B cell (primary cell): ENCODE results near the gene KRT34. TPM values are rescaled to one million over a fixed set of nuclear protein-coding genes. Genes with fewer than 3 reads are reported as not detected.

Experiments used
- ATAC-seq: fragments of 200-7000 bp; cut with Tn5 transposase; one replicate; pipeline ENCODE4 v1.10.0; 2021; ENCODE audit warnings: low read depth, mild to moderate bottlenecking, moderate number of reproducible peaks, moderate library complexity
- CTCF ChIA-PET: fragments of 350-600 bp; sonication (Branson Sonifier 250); formaldehyde crosslinking; loops from one replicate; lab custom pipeline; 2021; ENCODE audit warnings: antibody characterized with exemption, inconsistent platforms; lab: Charles Lee
- POLR2A ChIA-PET: fragments of 350-600 bp; sonication (Branson Sonifier 250); formaldehyde crosslinking; loops from one replicate; lab custom pipeline; 2021; ENCODE audit warnings: antibody characterized with exemption; lab: Charles Lee
- DNase-seq: peaks from one replicate; pipeline ENCODE4 v3.0.0; 2013
- H2AFZ ChIP-seq: 2 replicates; pipeline ENCODE4 v1.6.1; 2012; ENCODE audit warnings: mild to moderate bottlenecking, low read depth, low read length; ENCODE audit not compliant: insufficient read depth, poor library complexity, severe bottlenecking
- H3K27ac ChIP-seq, 2 donors: 1 replicate in 1 of 2; 2 replicates in 1 of 2; pipeline ENCODE4 v1.5.1; 2012 to 2013; ENCODE audit warnings: low read length in 2 of 2, mild to moderate bottlenecking in 2 of 2, moderate library complexity in 1 of 2
- H3K27me3 ChIP-seq, 4 experiments: fragments of 200-600 bp in 1 of 4; sonication (generic) in 1 of 4; replicated peaks in 1 of 4; 1 replicate in 2 of 4; 2 replicates in 2 of 4; pipeline versions ENCODE4 v1.6.1 to v1.7.0; 2013 to 2016; ENCODE audit warnings: low read length in 3 of 4, mild to moderate bottlenecking in 2 of 4, mixed read lengths in 1 of 4, moderate library complexity in 1 of 4; ENCODE audit not compliant: insufficient read depth in 4 of 4, control insufficient read depth in 3 of 4; ENCODE audit errors: control extremely low read depth in 1 of 4
- H3K36me3 ChIP-seq, 2 experiments: replicated peaks in 1 of 2; 1 replicate in 1 of 2; 2 replicates in 1 of 2; pipeline versions ENCODE4 v1.6.1 to v1.7.1; 2013; ENCODE audit warnings: low read length in 1 of 2; ENCODE audit not compliant: insufficient read depth in 2 of 2, control insufficient read depth in 1 of 2; ENCODE audit errors: control extremely low read depth in 1 of 2, extremely low read depth in 1 of 2
- H3K4me1 ChIP-seq, 2 donors: fragments of 200-600 bp in 1 of 2; sonication (generic) in 1 of 2; 1 replicate in 1 of 2; 2 replicates in 1 of 2; pipeline versions ENCODE4 v1.5.1 to v1.6.1; 2013 to 2017; ENCODE audit warnings: low read length in 2 of 2; ENCODE audit not compliant: control insufficient read depth in 2 of 2, insufficient read depth in 2 of 2
- H3K4me2 ChIP-seq: replicated peaks from 2 replicates; pipeline ENCODE3; 2012; ENCODE audit warnings: mild to moderate bottlenecking, low read depth, low read length; ENCODE audit not compliant: poor library complexity, severe bottlenecking
- H3K4me3 ChIP-seq, 5 experiments: fragments of 200-600 bp in 1 of 5; sonication (generic) in 1 of 5; 1 replicate in 3 of 5; 2 replicates in 2 of 5; pipeline versions ENCODE4 v1.5.1 to v1.7.0; 2011 to 2016; ENCODE audit warnings: low read length in 4 of 5, mild to moderate bottlenecking in 4 of 5, low read depth in 2 of 5, control low read depth in 1 of 5, moderate library complexity in 1 of 5; ENCODE audit not compliant: insufficient read depth in 1 of 5; ENCODE audit errors: control extremely low read depth in 1 of 5, extremely low read depth in 1 of 5
- H3K79me2 ChIP-seq: fragments of 200-600 bp; sonication (generic); one replicate; pipeline ENCODE4 v1.6.0; 2016; ENCODE audit warnings: low read length; ENCODE audit not compliant: control insufficient read depth, insufficient read depth
- H3K9ac ChIP-seq: fragments of 200-600 bp; sonication (generic); 2 replicates; pipeline ENCODE4 v1.6.1; 2017; ENCODE audit warnings: mild to moderate bottlenecking, low read length, moderate library complexity
- H3K9me3 ChIP-seq, 3 donors: one replicate each; pipeline versions ENCODE4 v1.6.1 to v1.7.1; 2013; ENCODE audit warnings: low read length in 2 of 3; ENCODE audit not compliant: control insufficient read depth in 2 of 3, insufficient read depth in 1 of 3; ENCODE audit errors: control extremely low read depth in 1 of 3
- H4K20me1 ChIP-seq: 2 replicates; pipeline ENCODE4 v1.6.0; 2012; ENCODE audit warnings: mild to moderate bottlenecking, low read length; ENCODE audit not compliant: insufficient read depth, control insufficient read depth, poor library complexity, severe bottlenecking
- H3K27ac Mint-ChIP-seq: one replicate; pipeline ENCODE4 v1.8.0; 2021; ENCODE audit warnings: mixed read lengths
- H3K27me3 Mint-ChIP-seq: one replicate; pipeline ENCODE4 v1.8.0; 2021; ENCODE audit warnings: mixed read lengths
- H3K4me1 Mint-ChIP-seq: one replicate; pipeline ENCODE4 v1.8.0; 2021; ENCODE audit warnings: mixed read lengths
- H3K4me3 Mint-ChIP-seq: one replicate; pipeline ENCODE4 v1.8.0; 2021; ENCODE audit warnings: mixed read lengths
- H3K9me3 Mint-ChIP-seq: one replicate; pipeline ENCODE4 v1.8.0; 2022; ENCODE audit warnings: mixed read lengths; ENCODE audit not compliant: insufficient read depth
- CTCF ChIP-seq: fragments of 200-600 bp; IDR thresholded peaks from one replicate; pipeline ENCODE4 v1.8.0; 2022; ENCODE audit warnings: antibody characterized with exemption, mild to moderate bottlenecking
- EZH2 ChIP-seq: IDR thresholded peaks from 2 replicates; pipeline ENCODE4 v1.6.1; 2012; ENCODE audit warnings: borderline replicate concordance, low read depth, mild to moderate bottlenecking, moderate library complexity, low read length; ENCODE audit not compliant: insufficient read depth, poor library complexity, severe bottlenecking
- WGBS: methylation state at CpG from one replicate; pipeline ENCODE4 v1.1.5; 2013; ENCODE audit warnings: missing lambda C conversion rate; ENCODE audit not compliant: insufficient coverage; 5-methylcytosine and 5-hydroxymethylcytosine counted together
- intact Hi-C: fragments of 100-400 bp; cut with micrococcal nuclease; formaldehyde crosslinking; loops from one replicate; pipeline ENCODE4 v1.10.0; 2022
- polyA plus RNA-seq: library from polyadenylated mRNA; depleted of rRNA; stranded (reverse); fragments of >200 nt; gene quantifications from 2 replicates; pipeline ENCODE4 v1.2.3, GENCODE V29; 2012
- total RNA-seq, 2 donors: library from RNA; stranded (reverse); fragments of 120-200 nt in 1 of 2; gene quantifications; 1 replicate in 1 of 2; 2 replicates in 1 of 2; pipeline versions ENCODE4 v1.2.3 to v1.2.4, GENCODE V29; 2013 to 2022

Gene KRT34
- total and polyA plus RNA-seq, 2 donors (not counting 1 experiment from before 2014, with no cell fraction given): not detected

GRCh38 chr17:41413353-41413957, 31.3 kb upstream of the KRT34 start:
- no peak overlapping the region for H3K4me2 ChIP-seq
- Mint-ChIP-seq H3K9me3 (no peaks in the 10 kb centered on the region), H3K4me3 (no peak overlapping the region), H3K27me3 (peaks cover 6% of the 10 kb centered on the region), H3K4me1 (no peaks in the 10 kb centered on the region), H3K27ac (no peak overlapping the region)
- H3K36me3 ChIP-seq: no peaks in the 10 kb centered on the region
- ChIA-PET POLR2A (no interaction called here), CTCF (interaction anchor here (0.7 kb wide), 1 partner anchor 8 kb away, joined by 3 read pairs; no protein-coding TSS in a partner anchor)
- no peaks in the 10 kb centered on the region for H3K4me1 ChIP-seq
- no peak for DNase-seq
- H3K27me3 ChIP-seq: no peaks in the 10 kb centered on the region
- H3K9ac ChIP-seq: no peak overlapping the region
- H2AFZ ChIP-seq: no peak overlapping the region
- H3K27ac ChIP-seq: no peak overlapping the region
- 67% methylated on average over 4 of the region's 5 CpGs for WGBS
- H4K20me1 ChIP-seq: no peaks in the 10 kb centered on the region
- no peaks in the 10 kb centered on the region for H3K9me3 ChIP-seq
- H3K4me3 ChIP-seq: no peak overlapping the region
- H3K79me2 ChIP-seq: no peaks in the 10 kb centered on the region
- TF ChIP-seq CTCF (no peak), EZH2 (no peak)
- intact Hi-C loops: no loop called here
- no peak for ATAC-seq

- intact Hi-C loops: no loop called here
- H3K9ac ChIP-seq: no peak overlapping the region
- H3K4me2 ChIP-seq: no peak overlapping the region
- H3K4me1 ChIP-seq: no peaks in the 10 kb centered on the region
- H2AFZ ChIP-seq: no peak overlapping the region
- Mint-ChIP-seq H3K4me1 (no peaks in the 10 kb centered on the region), H3K27ac (no peak overlapping the region), H3K9me3 (no peaks in the 10 kb centered on the region), H3K4me3 (no peak overlapping the region), H3K27me3 (peaks cover 6% of the 10 kb centered on the region)
- no peak overlapping the region for H3K27ac ChIP-seq
- no peaks in the 10 kb centered on the region for H3K27me3 ChIP-seq
- H3K79me2 ChIP-seq: no peaks in the 10 kb centered on the region
- POLR2A ChIA-PET: no interaction called here
- no peaks in the 10 kb centered on the region for H4K20me1 ChIP-seq
- H3K9me3 ChIP-seq: no peaks in the 10 kb centered on the region
- CTCF ChIA-PET: interaction anchor here (0.6 kb wide), 1 partner anchor 1504 kb away, joined by 3 read pairs; no protein-coding TSS in a partner anchor
- ATAC-seq: no peak
- no peaks in the 10 kb centered on the region for H3K36me3 ChIP-seq
- H3K4me3 ChIP-seq: no peak overlapping the region
- WGBS: 94% methylated on average over 19 of the region's 20 CpGs
- TF ChIP-seq EZH2 (no peak), CTCF (no peak)
- DNase-seq: no peak
Measured at GRCh38 chr17:41411072-41411840, 29.1 kb upstream of the KRT34 start.
